MCF 10A (cell line): Measurements from ENCODE around the gene ITPKA. TPM values are rescaled to one million over a fixed set of nuclear protein-coding genes. Genes with fewer than 3 reads are reported as not detected.

ENCODE experiments used
- BruUV-seq: library from RNA; stranded (reverse); fragments of 400-500 nt; replicated peaks from 2 replicates; lab custom pipeline; 2021; lab: Mats Ljungman, UMichigan
- CTCF ChIA-PET: fragments of 300-600 bp; sonication (Branson Sonifier 250); formaldehyde crosslinking; extraction: SDS; loops from one replicate; lab custom pipeline; 2021; ENCODE audit warnings: antibody characterized with exemption, inconsistent platforms; lab: Yijun Ruan, JAX
- POLR2A ChIA-PET: fragments of 300-600, 350-650 bp; sonication (Branson Sonifier 250); formaldehyde crosslinking; extraction: SDS; loops from one replicate; lab custom pipeline; 2020; ENCODE audit warnings: antibody characterized with exemption, inconsistent platforms; lab: Yijun Ruan, JAX
- DNase-seq: peaks from one replicate; pipeline ENCODE4 v3.0.0-alpha.2; 2018; ENCODE audit not compliant: unreplicated experiment
- H3K27ac Mint-ChIP-seq: one replicate; pipeline ENCODE4 v1.8.0; 2022; ENCODE audit warnings: mild to moderate bottlenecking, low read depth, mixed read lengths; ENCODE audit not compliant: unreplicated experiment
- H3K27me3 Mint-ChIP-seq: one replicate; pipeline ENCODE4 v1.8.0; 2022; ENCODE audit warnings: mixed read lengths; ENCODE audit not compliant: insufficient read depth, unreplicated experiment
- H3K36me3 Mint-ChIP-seq: one replicate; pipeline ENCODE4 v1.8.0; 2022; ENCODE audit warnings: mild to moderate bottlenecking, moderate library complexity, mixed read lengths; ENCODE audit not compliant: insufficient read depth, unreplicated experiment
- H3K4me1 Mint-ChIP-seq: one replicate; pipeline ENCODE4 v1.8.0; 2022; ENCODE audit warnings: mixed read lengths; ENCODE audit not compliant: insufficient read depth, unreplicated experiment
- H3K4me3 Mint-ChIP-seq: one replicate; pipeline ENCODE4 v1.8.0; 2022; ENCODE audit warnings: mild to moderate bottlenecking, moderate library complexity, mixed read lengths; ENCODE audit not compliant: unreplicated experiment
- H3K9me3 Mint-ChIP-seq: one replicate; pipeline ENCODE4 v1.8.0; 2022; ENCODE audit warnings: mixed read lengths; ENCODE audit not compliant: unreplicated experiment
- intact Hi-C: fragments of 100-400 bp; cut with micrococcal nuclease; formaldehyde crosslinking; loops from 2 replicates; pipeline ENCODE4 v1.14.1; 2022
- total RNA-seq: library from RNA; stranded (reverse); gene quantifications from 2 replicates; pipeline ENCODE4 v1.2.3, GENCODE V29; 2022
- TF ChIP-seq, protein P1 (sequence below): fragments of 200-600 bp; IDR thresholded peaks from one replicate; pipeline ENCODE4 v1.8.0; 2022; ENCODE audit warnings: antibody characterized with exemption, mild to moderate bottlenecking; ENCODE audit not compliant: unreplicated experiment

ITPKA gene
- total RNA-seq, 1 experiment from 2014 or later, result 13.5 TPM

DNA sequence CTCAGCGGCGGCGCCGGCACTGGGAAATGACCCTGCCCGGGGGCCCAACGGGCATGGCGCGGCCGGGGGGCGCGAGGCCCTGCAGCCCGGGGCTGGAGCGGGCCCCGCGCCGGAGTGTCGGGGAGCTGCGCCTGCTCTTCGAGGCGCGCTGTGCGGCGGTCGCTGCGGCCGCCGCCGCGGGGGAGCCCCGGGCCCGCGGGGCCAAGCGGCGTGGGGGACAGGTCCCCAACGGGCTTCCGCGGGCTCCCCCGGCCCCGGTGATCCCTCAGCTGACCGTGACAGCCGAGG is 172 bp downstream of the ITPKA start:
- TF ChIP-seq, protein P1, sequence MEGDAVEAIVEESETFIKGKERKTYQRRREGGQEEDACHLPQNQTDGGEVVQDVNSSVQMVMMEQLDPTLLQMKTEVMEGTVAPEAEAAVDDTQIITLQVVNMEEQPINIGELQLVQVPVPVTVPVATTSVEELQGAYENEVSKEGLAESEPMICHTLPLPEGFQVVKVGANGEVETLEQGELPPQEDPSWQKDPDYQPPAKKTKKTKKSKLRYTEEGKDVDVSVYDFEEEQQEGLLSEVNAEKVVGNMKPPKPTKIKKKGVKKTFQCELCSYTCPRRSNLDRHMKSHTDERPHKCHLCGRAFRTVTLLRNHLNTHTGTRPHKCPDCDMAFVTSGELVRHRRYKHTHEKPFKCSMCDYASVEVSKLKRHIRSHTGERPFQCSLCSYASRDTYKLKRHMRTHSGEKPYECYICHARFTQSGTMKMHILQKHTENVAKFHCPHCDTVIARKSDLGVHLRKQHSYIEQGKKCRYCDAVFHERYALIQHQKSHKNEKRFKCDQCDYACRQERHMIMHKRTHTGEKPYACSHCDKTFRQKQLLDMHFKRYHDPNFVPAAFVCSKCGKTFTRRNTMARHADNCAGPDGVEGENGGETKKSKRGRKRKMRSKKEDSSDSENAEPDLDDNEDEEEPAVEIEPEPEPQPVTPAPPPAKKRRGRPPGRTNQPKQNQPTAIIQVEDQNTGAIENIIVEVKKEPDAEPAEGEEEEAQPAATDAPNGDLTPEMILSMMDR, result no peak
- no peak for DNase-seq
- H3K4me1 Mint-ChIP-seq, result peaks cover 14% of the 10 kb centered on the region
- H3K27me3 Mint-ChIP-seq, result no peaks in the 10 kb centered on the region
- peak overlapping the region; percentile 72 for H3K4me3 Mint-ChIP-seq
- ChIA-PET CTCF (no interaction called here), POLR2A (interaction anchor here (1.0 to 1.9 kb wide), 4 partner anchors 14 to 590 kb away, joined by 3 to 6 read pairs (median 4); no protein-coding TSS in a partner anchor)
- intact Hi-C loops, result no loop called here
- H3K9me3 Mint-ChIP-seq, result peaks cover 8% of the 10 kb centered on the region
- BruUV-seq, result no TSS peak
- no peaks in the 10 kb centered on the region for H3K36me3 Mint-ChIP-seq
- no peak overlapping the region for H3K27ac Mint-ChIP-seq

DNA sequence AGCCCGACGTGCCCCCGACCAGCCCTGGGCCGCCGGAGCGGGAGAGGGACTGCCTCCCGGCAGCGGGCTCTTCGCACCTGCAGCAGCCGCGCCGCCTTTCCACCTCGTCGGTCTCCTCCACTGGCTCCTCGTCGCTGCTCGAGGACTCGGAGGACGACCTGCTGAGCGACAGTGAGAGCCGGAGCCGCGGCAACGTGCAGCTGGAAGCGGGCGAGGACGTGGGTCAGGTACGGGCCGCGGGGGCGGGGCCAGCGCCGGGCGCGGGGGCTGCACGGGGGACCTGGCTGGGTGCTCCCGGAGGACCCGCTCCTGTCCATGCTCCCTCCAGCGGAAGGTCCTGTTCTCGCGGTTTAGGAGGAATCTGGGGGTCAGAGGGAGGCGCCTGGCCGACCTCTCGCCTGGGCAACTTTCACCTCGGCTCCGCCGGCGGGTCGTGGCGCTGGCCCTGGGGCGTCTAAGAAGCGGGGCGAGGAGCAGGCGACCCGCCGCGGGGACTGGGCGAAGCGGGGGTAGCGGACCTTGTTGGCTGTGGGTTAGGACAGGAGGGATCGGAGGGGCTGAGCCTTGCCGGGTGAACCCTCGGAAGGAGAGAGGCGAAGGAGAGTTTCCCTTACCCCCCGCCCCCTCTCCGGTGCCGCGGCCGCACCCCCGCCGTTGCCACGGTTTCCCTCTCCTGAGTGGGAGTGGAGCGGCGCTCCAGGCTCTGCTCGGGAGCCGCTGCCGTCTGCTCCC is 682 bp downstream of the ITPKA start:
- TF ChIP-seq, protein P1, result no peak
- DNase-seq, result no peak
- H3K36me3 Mint-ChIP-seq, result no peaks in the 10 kb centered on the region
- intact Hi-C loops, result no loop called here
- POLR2A ChIA-PET, result interaction anchor here (1.6 to 1.9 kb wide), 2 partner anchors 14 to 16 kb away, joined by 4 to 6 read pairs; no protein-coding TSS in a partner anchor
- CTCF ChIA-PET, result no interaction called here
- H3K9me3 Mint-ChIP-seq, result peaks cover 8% of the 10 kb centered on the region
- peaks cover 14% of the 10 kb centered on the region for H3K4me1 Mint-ChIP-seq
- no TSS peak for BruUV-seq
- H3K27me3 Mint-ChIP-seq, result no peaks in the 10 kb centered on the region
- no peak overlapping the region for H3K27ac Mint-ChIP-seq
- peak overlapping the region; percentile 72 for H3K4me3 Mint-ChIP-seq

DNA sequence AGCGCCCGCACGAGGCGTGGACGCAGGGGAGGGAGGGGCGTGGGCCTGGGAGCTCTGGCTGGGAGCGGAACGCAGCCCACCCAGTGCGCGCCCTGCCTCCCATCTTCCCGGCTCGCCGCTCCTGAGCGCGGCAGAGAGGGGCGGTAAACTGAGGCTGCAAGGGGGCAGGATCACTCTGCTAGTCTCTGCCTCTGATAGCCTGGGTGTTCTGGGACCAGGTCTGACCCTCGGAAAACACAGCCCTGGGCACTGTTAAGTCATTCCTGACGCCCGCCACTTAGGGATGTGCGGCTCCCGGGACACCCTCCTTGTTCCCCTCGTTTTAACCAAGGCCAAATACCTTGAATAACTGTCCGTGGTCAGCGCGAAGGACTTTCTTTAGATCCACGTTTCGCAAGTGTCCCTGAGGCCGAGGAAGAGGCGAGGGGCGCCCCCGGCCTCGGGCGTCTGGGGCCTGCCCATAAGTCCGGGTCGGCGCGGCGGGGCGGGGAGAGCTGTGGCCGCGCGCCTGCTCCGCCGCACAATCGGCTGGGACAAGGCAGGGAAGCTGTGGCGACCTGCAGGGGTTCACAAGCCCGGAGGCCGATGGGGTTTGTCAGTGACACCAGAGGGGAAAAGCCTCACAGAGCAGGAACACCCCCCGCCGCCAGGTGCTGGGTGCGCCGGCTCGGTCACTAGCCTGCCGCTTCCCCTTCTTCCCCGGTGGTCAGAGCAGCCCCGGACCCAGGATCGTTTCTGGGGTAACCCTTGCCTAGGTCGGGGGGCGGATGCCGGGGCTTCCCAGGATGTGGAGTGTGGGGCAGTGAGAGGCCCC is 1.5 kb downstream of the ITPKA start:
- ChIA-PET POLR2A (interaction anchor here (0.6 to 1.9 kb wide), 2 partner anchors 13 to 229 kb away, joined by 4 to 6 read pairs; no protein-coding TSS in a partner anchor), CTCF (interaction anchor here (0.7 kb wide), 1 partner anchor 23 kb away, joined by 3 read pairs; no protein-coding TSS in a partner anchor)
- no TSS peak for BruUV-seq
- no peaks in the 10 kb centered on the region for H3K36me3 Mint-ChIP-seq
- H3K4me1 Mint-ChIP-seq, result peaks cover 12% of the 10 kb centered on the region
- TF ChIP-seq, protein P1, result no peak
- peaks cover 5% of the 10 kb centered on the region for H3K9me3 Mint-ChIP-seq
- intact Hi-C loops, result no loop called here
- peak overlapping the region; percentile 72 for H3K4me3 Mint-ChIP-seq
- H3K27ac Mint-ChIP-seq, result no peak overlapping the region
- H3K27me3 Mint-ChIP-seq, result no peaks in the 10 kb centered on the region
- DNase-seq, result no peak
